Measurements from ENCODE around the gene SMCR8. TPM values are rescaled to one million over a fixed set of nuclear protein-coding genes. Genes with fewer than 3 reads are reported as not detected.
A peak's percentile ranks its signal among the peaks of the same experiment; 100 is the strongest.
"Not testable (repeated sequence)": the region's sequence is repeated elsewhere in the genome, so short reads cannot be mapped to it uniquely, and the experiment has no call there.

Gene SMCR8
- polyA plus RNA-seq, 6 donors from 2014 or later: 2.8 to 9.2 (median 5.9) TPM

GRCh38 chr17:18356624-18357023 lies 41.5 kb downstream of the SMCR8 start:
- H3K4me3 Mint-ChIP-seq: no peak overlapping the region
- peaks cover 0 to under 1% (median 0%) of the 10 kb centered on the region in 3 donors for H3K4me1 Mint-ChIP-seq
- H3K27ac Mint-ChIP-seq: no peak overlapping the region
- H3K9me3 Mint-ChIP-seq: no peaks in the 10 kb centered on the region
- DNase-seq (no peak), ATAC-seq (ENCODE audit: low read depth in 2 of 2) (no peak)
- no peaks in the 10 kb centered on the region for H3K27me3 Mint-ChIP-seq
- H3K36me3 Mint-ChIP-seq: peaks cover 0 to 4% of the 10 kb centered on the region in 2 donors

- no peak for DNase-seq
- Mint-ChIP-seq H3K4me3 (peak overlapping the region in 4 of 8 donors; percentile 9 to 62 (median 54)), H3K27ac (peak overlapping the region in 1 of 6 donors; percentile 56)
These were observed 45.4 kb downstream of the SMCR8 start for GRCh38 chr17:18360518-18360917.

GRCh38 chr17:18361837-18362697 lies 47.0 kb downstream of the SMCR8 start:
- DNase-seq (no peak), ATAC-seq (ENCODE audit: low read depth in 2 of 2) (no peak)
- H3K9me3 Mint-ChIP-seq: peaks cover 0 to 3% (median 0%) of the 10 kb centered on the region in 7 donors
- peak overlapping the region; percentile 92 to 97 (median 94) for H3K4me3 Mint-ChIP-seq
- no peaks in the 10 kb centered on the region for H3K36me3 Mint-ChIP-seq
- peaks cover 10 to 20% (median 16%) of the 10 kb centered on the region in 3 donors for H3K4me1 Mint-ChIP-seq
- H3K27ac Mint-ChIP-seq: peak overlapping the region in 2 of 6 donors; percentile 16 to 49
- no peaks in the 10 kb centered on the region for H3K27me3 Mint-ChIP-seq

More at GRCh38 chr17:18360518-18360917, 45.4 kb downstream of the SMCR8 start:
- no peaks in the 10 kb centered on the region for H3K27me3 Mint-ChIP-seq
- ATAC-seq (ENCODE audit: low read depth in 2 of 2): no peak
- H3K36me3 Mint-ChIP-seq: peaks cover 0 to 2% of the 10 kb centered on the region in 2 donors
- H3K9me3 Mint-ChIP-seq: no peaks in the 10 kb centered on the region
- H3K4me1 Mint-ChIP-seq: peaks cover 10 to 20% (median 16%) of the 10 kb centered on the region in 3 donors

GRCh38 chr17:18362698-18363100 lies 47.6 kb downstream of the SMCR8 start:
- Mint-ChIP-seq H3K4me3 (peak overlapping the region; percentile 92 to 97 (median 94)), H3K27ac (peak overlapping the region in 3 of 6 donors; percentile 6 to 28 (median 11)), H3K27me3 (no peaks in the 10 kb centered on the region), H3K36me3 (no peaks in the 10 kb centered on the region), H3K9me3 (peaks cover 0 to 3% (median 0%) of the 10 kb centered on the region in 7 donors), H3K4me1 (peaks cover 10 to 20% (median 16%) of the 10 kb centered on the region in 3 donors)
- DNase-seq (no peak), ATAC-seq (ENCODE audit: low read depth in 2 of 2) (peak; percentile 1 to 10)

- DNase-seq (peak; percentile 89), ATAC-seq (ENCODE audit: low read depth in 2 of 2) (peak; percentile 100)
- Mint-ChIP-seq H3K27ac (peak within 1 kb of the TSS in 5 of 6 donors; percentile 11 to 94 (median 91)), H3K36me3 (no peaks in the 10 kb centered on the region), H3K4me1 (peaks cover 10 to 20% (median 16%) of the 10 kb centered on the region in 3 donors), H3K9me3 (peaks cover 0 to 3% (median 0%) of the 10 kb centered on the region in 7 donors), H3K4me3 (peak within 1 kb of the TSS; percentile 92 to 97 (median 94)), H3K27me3 (no peaks in the 10 kb centered on the region)
These were observed 48.3 kb downstream of the SMCR8 start, which contains the start of gene SHMT1 for GRCh38 chr17:18363101-18364049. TSS of gene SHMT1 (minus strand) at chr17:18363550. CDS start at chr17:18355981, 7,569 bp downstream.

- peaks cover 0 to 3% (median 0%) of the 10 kb centered on the region in 7 donors for H3K9me3 Mint-ChIP-seq
- peaks cover 10 to 20% (median 16%) of the 10 kb centered on the region in 3 donors for H3K4me1 Mint-ChIP-seq
- H3K36me3 Mint-ChIP-seq: no peaks in the 10 kb centered on the region
- no peak for ATAC-seq (ENCODE audit: low read depth in 2 of 2)
- H3K4me3 Mint-ChIP-seq: peak overlapping the region in 3 of 8 donors; percentile 60 to 67 (median 65)
- no peak for DNase-seq
- no peaks in the 10 kb centered on the region for H3K27me3 Mint-ChIP-seq
- H3K27ac Mint-ChIP-seq: peak overlapping the region in 1 of 6 donors; percentile 15
These were observed 49.1 kb downstream of the SMCR8 start for GRCh38 chr17:18364166-18364565.

- Mint-ChIP-seq H3K36me3 (no peaks in the 10 kb centered on the region), H3K9me3 (peaks cover 0 to 3% (median 0%) of the 10 kb centered on the region in 7 donors), H3K27ac (no peak overlapping the region), H3K4me1 (peaks cover 0 to 2% (median 0%) of the 10 kb centered on the region in 3 donors), H3K27me3 (peaks cover 8 to 19% (median 19%) of the 10 kb centered on the region in 3 donors), H3K4me3 (peak overlapping the region in 1 of 8 donors; percentile 35)
- DNase-seq (no peak), ATAC-seq (ENCODE audit: low read depth in 2 of 2) (no peak)
These were observed 53.9 kb downstream of the SMCR8 start for GRCh38 chr17:18368946-18369345.

GRCh38 chr17:18370761-18371160 lies 55.7 kb downstream of the SMCR8 start:
- Mint-ChIP-seq H3K36me3 (no peaks in the 10 kb centered on the region), H3K27me3 (peaks cover 8 to 19% (median 19%) of the 10 kb centered on the region in 3 donors), H3K9me3 (peaks cover 0 to 6% (median 3%) of the 10 kb centered on the region in 7 donors), H3K4me1 (no peaks in the 10 kb centered on the region), H3K4me3 (peak overlapping the region in 1 of 8 donors; percentile 57), H3K27ac (no peak overlapping the region)
- ATAC-seq (ENCODE audit: low read depth in 2 of 2) (no peak), DNase-seq (no peak)

GRCh38 chr17:18371455-18371854 lies 56.4 kb downstream of the SMCR8 start:
- Mint-ChIP-seq H3K4me1 (no peaks in the 10 kb centered on the region), H3K4me3 (no peak overlapping the region), H3K27ac (no peak overlapping the region), H3K9me3 (peaks cover 0 to 7% (median 3%) of the 10 kb centered on the region in 7 donors), H3K36me3 (no peaks in the 10 kb centered on the region), H3K27me3 (peaks cover 8 to 19% (median 19%) of the 10 kb centered on the region in 3 donors)
- DNase-seq (no peak), ATAC-seq (ENCODE audit: low read depth in 2 of 2) (no peak)

- peaks cover 8 to 19% (median 19%) of the 10 kb centered on the region in 3 donors for H3K27me3 Mint-ChIP-seq
These were observed 58.1 kb downstream of the SMCR8 start for GRCh38 chr17:18373181-18373580.

GRCh38 chr17:18374216-18374615 lies 59.1 kb downstream of the SMCR8 start:
- peaks cover 8 to 19% (median 19%) of the 10 kb centered on the region in 3 donors for H3K27me3 Mint-ChIP-seq
- peaks cover 0 to 7% (median 3%) of the 10 kb centered on the region in 7 donors for H3K9me3 Mint-ChIP-seq
- ATAC-seq (ENCODE audit: low read depth in 2 of 2) (no peak), DNase-seq (no peak)
- H3K36me3 Mint-ChIP-seq: no peaks in the 10 kb centered on the region
- no peak overlapping the region for H3K27ac Mint-ChIP-seq
- no peak overlapping the region for H3K4me3 Mint-ChIP-seq
- peaks cover 6 to 11% (median 9%) of the 10 kb centered on the region in 3 donors for H3K4me1 Mint-ChIP-seq

More at GRCh38 chr17:18373181-18373580, 58.1 kb downstream of the SMCR8 start:
- not testable (repeated sequence) for H3K36me3 Mint-ChIP-seq; H3K27ac Mint-ChIP-seq; DNase-seq; H3K9me3 Mint-ChIP-seq; H3K4me3 Mint-ChIP-seq; ATAC-seq (ENCODE audit: low read depth in 2 of 2)
- H3K4me1 Mint-ChIP-seq: peaks cover 6 to 11% (median 9%) of the 10 kb centered on the region in 3 donors

All from naive B cell (primary cell).